HEK293 (cell line): ENCODE measurements around the gene LRP1B.

Experiments used
- KLF9 ChIP-seq: fragments of 450-650 bp; formaldehyde crosslinking; IDR thresholded peaks from 2 replicates; pipeline ENCODE4 v1.5.1; 2016; ENCODE audit warnings: missing biosample characterization, missing genetic modification characterization, low read depth
- SP7 ChIP-seq: fragments of 450-650 bp; formaldehyde crosslinking; IDR thresholded peaks from 2 replicates; pipeline ENCODE4 v1.5.1; 2016; ENCODE audit warnings: missing biosample characterization, missing genetic modification characterization
- ZNF121 ChIP-seq: fragments of 450-650 bp; formaldehyde crosslinking; IDR thresholded peaks from 2 replicates; pipeline ENCODE4 v1.5.1; 2016; ENCODE audit warnings: missing biosample characterization, missing genetic modification characterization
- ZNF239 ChIP-seq: fragments of 450-650 bp; formaldehyde crosslinking; IDR thresholded peaks from 2 replicates; pipeline ENCODE4 v1.5.1; 2016; ENCODE audit warnings: missing biosample characterization, missing genetic modification characterization
- ZNF404 ChIP-seq: fragments of 450-650 bp; formaldehyde crosslinking; IDR thresholded peaks from 2 replicates; pipeline ENCODE4 v1.5.1; 2017; ENCODE audit warnings: missing biosample characterization, missing genetic modification characterization
- ZNF433 ChIP-seq: fragments of 450-650 bp; formaldehyde crosslinking; IDR thresholded peaks from 2 replicates; pipeline ENCODE4 v1.5.1; 2016; ENCODE audit warnings: missing biosample characterization, missing genetic modification characterization, low read depth
- ZNF600 ChIP-seq: fragments of 450-650 bp; formaldehyde crosslinking; IDR thresholded peaks from 2 replicates; pipeline ENCODE4 v1.5.1; 2016; ENCODE audit warnings: missing biosample characterization, missing genetic modification characterization
- ZSCAN16 ChIP-seq: fragments of 450-650 bp; formaldehyde crosslinking; IDR thresholded peaks from 2 replicates; pipeline ENCODE4 v1.5.1; 2016; ENCODE audit warnings: missing biosample characterization, missing genetic modification characterization
- TF ChIP-seq, protein P1 (sequence below): fragments of 450-650 bp; formaldehyde crosslinking; IDR thresholded peaks from 2 replicates; pipeline ENCODE4 v1.5.1; 2016; ENCODE audit warnings: missing biosample characterization, missing genetic modification characterization
- TF ChIP-seq, protein P2 (sequence below): fragments of 450-650 bp; formaldehyde crosslinking; IDR thresholded peaks from 2 replicates; pipeline ENCODE4 v1.5.1; 2016; ENCODE audit warnings: missing biosample characterization, missing genetic modification characterization

DNA sequence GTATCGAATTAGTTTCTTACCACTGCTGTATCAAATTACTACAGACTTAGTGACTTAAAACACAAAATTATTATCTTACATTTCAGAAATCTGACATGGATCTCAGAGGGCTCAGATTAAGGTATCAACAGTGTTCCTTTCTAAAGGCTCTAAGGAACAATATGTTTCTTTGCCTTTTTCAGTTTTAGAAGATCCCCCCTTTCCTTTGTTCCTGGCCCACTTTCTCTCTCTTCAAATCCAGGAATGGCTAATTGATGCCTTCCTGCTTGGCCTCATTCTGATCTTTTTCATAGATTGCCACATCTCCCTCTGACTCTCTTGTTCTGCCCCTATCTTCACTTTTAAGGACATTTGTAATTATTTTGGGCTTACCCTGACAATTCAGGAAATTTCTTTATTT lies 65.7 kb downstream of the LRP1B start:
- TF ChIP-seq, protein P1, sequence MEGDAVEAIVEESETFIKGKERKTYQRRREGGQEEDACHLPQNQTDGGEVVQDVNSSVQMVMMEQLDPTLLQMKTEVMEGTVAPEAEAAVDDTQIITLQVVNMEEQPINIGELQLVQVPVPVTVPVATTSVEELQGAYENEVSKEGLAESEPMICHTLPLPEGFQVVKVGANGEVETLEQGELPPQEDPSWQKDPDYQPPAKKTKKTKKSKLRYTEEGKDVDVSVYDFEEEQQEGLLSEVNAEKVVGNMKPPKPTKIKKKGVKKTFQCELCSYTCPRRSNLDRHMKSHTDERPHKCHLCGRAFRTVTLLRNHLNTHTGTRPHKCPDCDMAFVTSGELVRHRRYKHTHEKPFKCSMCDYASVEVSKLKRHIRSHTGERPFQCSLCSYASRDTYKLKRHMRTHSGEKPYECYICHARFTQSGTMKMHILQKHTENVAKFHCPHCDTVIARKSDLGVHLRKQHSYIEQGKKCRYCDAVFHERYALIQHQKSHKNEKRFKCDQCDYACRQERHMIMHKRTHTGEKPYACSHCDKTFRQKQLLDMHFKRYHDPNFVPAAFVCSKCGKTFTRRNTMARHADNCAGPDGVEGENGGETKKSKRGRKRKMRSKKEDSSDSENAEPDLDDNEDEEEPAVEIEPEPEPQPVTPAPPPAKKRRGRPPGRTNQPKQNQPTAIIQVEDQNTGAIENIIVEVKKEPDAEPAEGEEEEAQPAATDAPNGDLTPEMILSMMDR (tag by site-specific recombination), result no peak
- TF ChIP-seq ZNF600 (tag by site-specific recombination) (no peak), ZNF404 (tag by site-specific recombination) (no peak), ZNF121 (no peak), ZNF239 (tag by site-specific recombination) (no peak), ZSCAN16 (tag by site-specific recombination) (no peak), KLF9 (tag by site-specific recombination) (no peak), ZNF433 (tag by site-specific recombination) (no peak), SP7 (tag by site-specific recombination) (no peak)
- TF ChIP-seq, protein P2, sequence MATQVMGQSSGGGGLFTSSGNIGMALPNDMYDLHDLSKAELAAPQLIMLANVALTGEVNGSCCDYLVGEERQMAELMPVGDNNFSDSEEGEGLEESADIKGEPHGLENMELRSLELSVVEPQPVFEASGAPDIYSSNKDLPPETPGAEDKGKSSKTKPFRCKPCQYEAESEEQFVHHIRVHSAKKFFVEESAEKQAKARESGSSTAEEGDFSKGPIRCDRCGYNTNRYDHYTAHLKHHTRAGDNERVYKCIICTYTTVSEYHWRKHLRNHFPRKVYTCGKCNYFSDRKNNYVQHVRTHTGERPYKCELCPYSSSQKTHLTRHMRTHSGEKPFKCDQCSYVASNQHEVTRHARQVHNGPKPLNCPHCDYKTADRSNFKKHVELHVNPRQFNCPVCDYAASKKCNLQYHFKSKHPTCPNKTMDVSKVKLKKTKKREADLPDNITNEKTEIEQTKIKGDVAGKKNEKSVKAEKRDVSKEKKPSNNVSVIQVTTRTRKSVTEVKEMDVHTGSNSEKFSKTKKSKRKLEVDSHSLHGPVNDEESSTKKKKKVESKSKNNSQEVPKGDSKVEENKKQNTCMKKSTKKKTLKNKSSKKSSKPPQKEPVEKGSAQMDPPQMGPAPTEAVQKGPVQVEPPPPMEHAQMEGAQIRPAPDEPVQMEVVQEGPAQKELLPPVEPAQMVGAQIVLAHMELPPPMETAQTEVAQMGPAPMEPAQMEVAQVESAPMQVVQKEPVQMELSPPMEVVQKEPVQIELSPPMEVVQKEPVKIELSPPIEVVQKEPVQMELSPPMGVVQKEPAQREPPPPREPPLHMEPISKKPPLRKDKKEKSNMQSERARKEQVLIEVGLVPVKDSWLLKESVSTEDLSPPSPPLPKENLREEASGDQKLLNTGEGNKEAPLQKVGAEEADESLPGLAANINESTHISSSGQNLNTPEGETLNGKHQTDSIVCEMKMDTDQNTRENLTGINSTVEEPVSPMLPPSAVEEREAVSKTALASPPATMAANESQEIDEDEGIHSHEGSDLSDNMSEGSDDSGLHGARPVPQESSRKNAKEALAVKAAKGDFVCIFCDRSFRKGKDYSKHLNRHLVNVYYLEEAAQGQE (tag by site-specific recombination), result no peak
